K562 (cell line): ENCODE data around the gene DDX55. TPM values are rescaled to one million over a fixed set of nuclear protein-coding genes. Genes with fewer than 3 reads are reported as not detected.
A peak's percentile ranks its signal among the peaks of the same experiment; 100 is the strongest.

Experiments
- ATF7 ChIP-seq: fragments of 450-650 bp; IDR thresholded peaks from 2 replicates; pipeline ENCODE4 v1.7.1; 2014; ENCODE audit warnings: mild to moderate bottlenecking, moderate library complexity
- HDAC3 ChIP-seq: fragments of 450-650 bp; IDR thresholded peaks from 2 replicates; pipeline ENCODE4 v1.6.1; 2018; ENCODE audit warnings: borderline replicate concordance, mild to moderate bottlenecking, moderate library complexity; ENCODE audit not compliant: partially characterized antibody
- HDAC6 ChIP-seq: IDR thresholded peaks from 2 replicates; pipeline ENCODE4 v1.6.1; 2012; ENCODE audit warnings: low read depth, mild to moderate bottlenecking, control low read depth, inconsistent platforms, low read length, moderate library complexity
- HDAC8 ChIP-seq: fragments of 450-650 bp; IDR thresholded peaks from 2 replicates; pipeline ENCODE4 v1.6.1; 2016; ENCODE audit warnings: mild to moderate bottlenecking, missing genetic modification characterization, moderate library complexity, missing compliant biosample characterization
- KHSRP ChIP-seq: fragments of 450-650 bp; IDR thresholded peaks from 2 replicates; pipeline ENCODE4 v1.6.1; 2017
- KLF10 ChIP-seq: fragments of 250-450 bp; sonication (Bioruptor Pico); IDR thresholded peaks from 2 replicates; pipeline ENCODE4 v1.6.1; 2021; ENCODE audit warnings: matching md5 sums
- MAFK ChIP-seq: IDR thresholded peaks from 2 replicates; pipeline ENCODE4 v1.6.1; 2011; ENCODE audit warnings: low read length, improper control_type of control experiment
- MCM7 ChIP-seq, 2 experiments: fragments of 450-650 bp; IDR thresholded peaks; 2 replicates each; pipeline ENCODE4 v1.6.1; 2016 to 2018
- NFATC3 ChIP-seq: fragments of 450-650 bp; IDR thresholded peaks from 2 replicates; pipeline ENCODE4 v1.6.1; 2017; ENCODE audit warnings: mild to moderate bottlenecking
- NONO ChIP-seq, 2 experiments: fragments of 200-400 bp in 1 of 2; fragments of 450-650 bp in 1 of 2; formaldehyde crosslinking in 1 of 2; IDR thresholded peaks; 2 replicates each; pipeline ENCODE4 v1.6.1; 2017; ENCODE audit warnings: low read depth in 2 of 2, mild to moderate bottlenecking in 2 of 2, moderate library complexity in 2 of 2, low read length in 1 of 2
- POLR2AphosphoS5 ChIP-seq: IDR thresholded peaks from 2 replicates; pipeline ENCODE4 v1.6.1; 2011; ENCODE audit warnings: mild to moderate bottlenecking, low read depth, low read length, moderate library complexity; ENCODE audit not compliant: control insufficient read depth, insufficient read depth
- SMAD2 ChIP-seq: fragments of 150-350 bp; IDR thresholded peaks from 2 replicates; pipeline ENCODE4 v1.6.1; 2014; ENCODE audit warnings: low read depth, mild to moderate bottlenecking, low read length
- ZNF134 ChIP-seq: fragments of 250-450 bp; sonication (Bioruptor Pico); conservative IDR thresholded peaks from 2 replicates; pipeline ENCODE4 v1.4.0; 2020
- ZNF174 ChIP-seq: fragments of 250-450 bp; sonication (Bioruptor Pico); IDR thresholded peaks from 2 replicates; pipeline ENCODE4 v1.4.0; 2020; ENCODE audit warnings: mild to moderate bottlenecking
- ZNF175 ChIP-seq: fragments of 200-800 bp; sonication (Bioruptor generic); IDR thresholded peaks from 2 replicates; pipeline ENCODE4 v1.6.1; 2016; ENCODE audit warnings: low read depth, mild to moderate bottlenecking, missing genetic modification characterization, missing compliant biosample characterization
- ZNF766 ChIP-seq: fragments of 200-800 bp; sonication (Bioruptor generic); conservative IDR thresholded peaks from 2 replicates; pipeline ENCODE4 v1.6.1; 2016; ENCODE audit warnings: missing genetic modification characterization, missing compliant biosample characterization
- polyA plus RNA-seq, 8 experiments: library from polyadenylated mRNA; depleted of rRNA in 4 of 8; stranded (reverse) in 5 of 8; unstranded in 3 of 8; fragments of >200 nt; fragmentation: Nextera tagmentation in 2 of 8; fragmentation: Illumina TruSeq in 1 of 8; extraction: Ambion mirVana in 2 of 8; extraction: Trizol in 1 of 8; gene quantifications; 2 replicates each; pipeline versions ENCODE4 v1.2.1 to v1.2.3, GENCODE V29; 2011 to 2014; ENCODE audit warnings: inconsistent platforms in 1 of 8, missing spikeins in 1 of 8
- total RNA-seq, 7 experiments: library from RNA; depleted of rRNA in 6 of 7; stranded (reverse); fragments of >200 nt in 6 of 7; fragmentation: Illumina TruSeq in 2 of 7; extraction: Trizol in 2 of 7; gene quantifications; 2 replicates each; pipeline versions ENCODE4 v1.2.1 to v1.2.3, GENCODE V29; 2011 to 2021; ENCODE audit warnings: low replicate concordance in 1 of 7
- TF ChIP-seq, protein P1 (sequence below): fragments of 250-450 bp; sonication (Bioruptor Pico); IDR thresholded peaks from 2 replicates; pipeline ENCODE4 v1.6.1; 2021; ENCODE audit warnings: mild to moderate bottlenecking
- TF ChIP-seq, protein P2 (sequence below), 3 experiments: fragments of 200-800 bp in 1 of 3; fragments of 250-450 bp in 1 of 3; fragments of 450-650 bp in 1 of 3; sonication (Bioruptor Pico) in 1 of 3; sonication (Bioruptor generic) in 1 of 3; formaldehyde crosslinking in 1 of 3; IDR thresholded peaks; 2 replicates each; pipeline versions ENCODE4 v1.6.1 to v1.8.0; 2016 to 2022; ENCODE audit warnings: mild to moderate bottlenecking in 2 of 3, missing genetic modification characterization in 2 of 3, missing compliant biosample characterization in 1 of 3, moderate library complexity in 1 of 3
- TF ChIP-seq, protein P3 (sequence below): fragments of 250-450 bp; sonication (Bioruptor Pico); IDR thresholded peaks from 2 replicates; pipeline ENCODE4 v1.5.0; 2022; ENCODE audit warnings: mild to moderate bottlenecking

DDX55 gene
- total and polyA plus RNA-seq, 9 of the 15 experiments (the other 6 are each of a cell fraction or from before 2014, with no cell fraction given) = 10.6 to 71.0 (median 60.9) TPM

DNA sequence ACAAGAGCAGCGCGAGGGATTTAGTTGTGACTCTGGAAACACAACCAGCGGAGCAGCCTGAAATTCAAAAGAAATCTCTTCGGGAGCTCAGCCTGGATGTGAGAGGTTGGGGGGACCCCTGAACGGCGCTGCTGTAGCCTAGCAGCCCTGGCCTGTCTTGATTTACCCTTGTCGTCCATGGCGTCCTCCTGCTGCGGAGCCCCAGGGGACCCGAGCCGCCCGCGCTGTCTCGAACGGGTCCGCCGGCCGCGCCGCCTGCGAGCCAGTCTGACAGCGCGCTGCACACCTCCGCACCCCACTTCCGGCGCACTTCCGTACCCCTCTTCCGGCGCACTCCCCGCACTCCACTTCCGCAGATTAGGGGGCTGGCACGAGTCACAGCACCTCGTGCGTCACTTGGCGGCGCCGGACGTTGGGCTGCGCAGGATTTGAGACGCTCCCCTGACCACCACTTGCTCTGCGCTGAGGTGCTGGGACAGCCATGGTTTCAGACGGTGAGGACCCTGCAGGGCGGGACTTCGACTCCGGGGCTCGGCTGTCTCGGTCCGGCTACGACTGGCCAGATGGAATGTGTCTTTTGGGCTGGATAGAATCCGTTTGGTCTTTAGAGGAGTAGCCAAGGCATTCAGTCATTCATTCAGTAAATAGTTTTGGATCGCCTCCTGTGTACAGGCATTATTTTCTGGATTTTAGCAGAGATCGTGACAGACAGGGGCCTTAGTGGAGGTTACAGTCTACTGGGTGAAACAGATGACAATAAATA, 31.7 kb downstream of the DDX55 start, which contains the start of the genes EIF2B1 and GTF2H3 (continued):
- no peak; the same call in 1 of the 2 replicates for TF ChIP-seq ZNF175 (CRISPR knock-in tag)
- peak; percentile 84 for TF ChIP-seq ATF7
- TF ChIP-seq MCM7 (IDR thresholded peaks at IDR 0.05) = no peak
- TF ChIP-seq HDAC8 = no peak
- TF ChIP-seq HDAC3 = no peak
- TF ChIP-seq KHSRP = peak; percentile 94
- TF ChIP-seq, protein P1, sequence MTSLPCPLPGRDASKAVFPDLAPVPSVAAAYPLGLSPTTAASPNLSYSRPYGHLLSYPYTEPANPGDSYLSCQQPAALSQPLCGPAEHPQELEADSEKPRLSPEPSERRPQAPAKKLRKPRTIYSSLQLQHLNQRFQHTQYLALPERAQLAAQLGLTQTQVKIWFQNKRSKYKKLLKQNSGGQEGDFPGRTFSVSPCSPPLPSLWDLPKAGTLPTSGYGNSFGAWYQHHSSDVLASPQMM (CRISPR knock-in tag) = no peak
- no peak for TF ChIP-seq ZNF766 (CRISPR knock-in tag)
- no peak; the same call in 1 of the 2 replicates for TF ChIP-seq NFATC3
- no peak for TF ChIP-seq KLF10 (CRISPR knock-in tag)
- TF ChIP-seq, protein P2, sequence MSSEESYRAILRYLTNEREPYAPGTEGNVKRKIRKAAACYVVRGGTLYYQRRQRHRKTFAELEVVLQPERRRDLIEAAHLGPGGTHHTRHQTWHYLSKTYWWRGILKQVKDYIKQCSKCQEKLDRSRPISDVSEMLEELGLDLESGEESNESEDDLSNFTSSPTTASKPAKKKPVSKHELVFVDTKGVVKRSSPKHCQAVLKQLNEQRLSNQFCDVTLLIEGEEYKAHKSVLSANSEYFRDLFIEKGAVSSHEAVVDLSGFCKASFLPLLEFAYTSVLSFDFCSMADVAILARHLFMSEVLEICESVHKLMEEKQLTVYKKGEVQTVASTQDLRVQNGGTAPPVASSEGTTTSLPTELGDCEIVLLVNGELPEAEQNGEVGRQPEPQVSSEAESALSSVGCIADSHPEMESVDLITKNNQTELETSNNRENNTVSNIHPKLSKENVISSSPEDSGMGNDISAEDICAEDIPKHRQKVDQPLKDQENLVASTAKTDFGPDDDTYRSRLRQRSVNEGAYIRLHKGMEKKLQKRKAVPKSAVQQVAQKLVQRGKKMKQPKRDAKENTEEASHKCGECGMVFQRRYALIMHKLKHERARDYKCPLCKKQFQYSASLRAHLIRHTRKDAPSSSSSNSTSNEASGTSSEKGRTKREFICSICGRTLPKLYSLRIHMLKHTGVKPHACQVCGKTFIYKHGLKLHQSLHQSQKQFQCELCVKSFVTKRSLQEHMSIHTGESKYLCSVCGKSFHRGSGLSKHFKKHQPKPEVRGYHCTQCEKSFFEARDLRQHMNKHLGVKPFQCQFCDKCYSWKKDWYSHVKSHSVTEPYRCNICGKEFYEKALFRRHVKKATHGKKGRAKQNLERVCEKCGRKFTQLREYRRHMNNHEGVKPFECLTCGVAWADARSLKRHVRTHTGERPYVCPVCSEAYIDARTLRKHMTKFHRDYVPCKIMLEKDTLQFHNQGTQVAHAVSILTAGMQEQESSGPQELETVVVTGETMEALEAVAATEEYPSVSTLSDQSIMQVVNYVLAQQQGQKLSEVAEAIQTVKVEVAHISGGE (CRISPR knock-in tag; IDR thresholded peaks at IDR 0.05) = peak; percentile 82 to 96 (median 85); a peak in 5 of 6 replicates
- TF ChIP-seq, protein P3, sequence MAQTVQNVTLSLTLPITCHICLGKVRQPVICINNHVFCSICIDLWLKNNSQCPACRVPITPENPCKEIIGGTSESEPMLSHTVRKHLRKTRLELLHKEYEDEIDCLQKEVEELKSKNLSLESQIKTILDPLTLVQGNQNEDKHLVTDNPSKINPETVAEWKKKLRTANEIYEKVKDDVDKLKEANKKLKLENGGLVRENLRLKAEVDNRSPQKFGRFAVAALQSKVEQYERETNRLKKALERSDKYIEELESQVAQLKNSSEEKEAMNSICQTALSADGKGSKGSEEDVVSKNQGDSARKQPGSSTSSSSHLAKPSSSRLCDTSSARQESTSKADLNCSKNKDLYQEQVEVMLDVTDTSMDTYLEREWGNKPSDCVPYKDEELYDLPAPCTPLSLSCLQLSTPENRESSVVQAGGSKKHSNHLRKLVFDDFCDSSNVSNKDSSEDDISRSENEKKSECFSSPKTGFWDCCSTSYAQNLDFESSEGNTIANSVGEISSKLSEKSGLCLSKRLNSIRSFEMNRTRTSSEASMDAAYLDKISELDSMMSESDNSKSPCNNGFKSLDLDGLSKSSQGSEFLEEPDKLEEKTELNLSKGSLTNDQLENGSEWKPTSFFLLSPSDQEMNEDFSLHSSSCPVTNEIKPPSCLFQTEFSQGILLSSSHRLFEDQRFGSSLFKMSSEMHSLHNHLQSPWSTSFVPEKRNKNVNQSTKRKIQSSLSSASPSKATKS (CRISPR knock-in tag) = no peak
- TF ChIP-seq POLR2AphosphoS5 = peak; percentile 99
- no peak for TF ChIP-seq ZNF134
- no peak for TF ChIP-seq ZNF174 (CRISPR knock-in tag)
- no peak for TF ChIP-seq HDAC6
- peak; percentile 33; the same call in 1 of the 2 replicates for TF ChIP-seq MAFK
- TF ChIP-seq SMAD2 = no peak
- no peak; a peak in 2 of 4 replicates for TF ChIP-seq NONO (IDR thresholded peaks at IDR 0.05; ENCODE audit: low read depth in 2 of 2, low read length in 1 of 2)
